Dedifferentiated amniotic fluid mesenchymal stem cell (primary cell): ENCODE measurements around the gene LRRC53.
A peak's percentile ranks its signal among the peaks of the same experiment; 100 is the strongest.

Experiments used
- DNase-seq: peaks from one replicate; pipeline ENCODE4 v3.0.0-alpha.2; 2016; ENCODE audit errors: extremely low spot score

The LRRC53 gene, protein sequence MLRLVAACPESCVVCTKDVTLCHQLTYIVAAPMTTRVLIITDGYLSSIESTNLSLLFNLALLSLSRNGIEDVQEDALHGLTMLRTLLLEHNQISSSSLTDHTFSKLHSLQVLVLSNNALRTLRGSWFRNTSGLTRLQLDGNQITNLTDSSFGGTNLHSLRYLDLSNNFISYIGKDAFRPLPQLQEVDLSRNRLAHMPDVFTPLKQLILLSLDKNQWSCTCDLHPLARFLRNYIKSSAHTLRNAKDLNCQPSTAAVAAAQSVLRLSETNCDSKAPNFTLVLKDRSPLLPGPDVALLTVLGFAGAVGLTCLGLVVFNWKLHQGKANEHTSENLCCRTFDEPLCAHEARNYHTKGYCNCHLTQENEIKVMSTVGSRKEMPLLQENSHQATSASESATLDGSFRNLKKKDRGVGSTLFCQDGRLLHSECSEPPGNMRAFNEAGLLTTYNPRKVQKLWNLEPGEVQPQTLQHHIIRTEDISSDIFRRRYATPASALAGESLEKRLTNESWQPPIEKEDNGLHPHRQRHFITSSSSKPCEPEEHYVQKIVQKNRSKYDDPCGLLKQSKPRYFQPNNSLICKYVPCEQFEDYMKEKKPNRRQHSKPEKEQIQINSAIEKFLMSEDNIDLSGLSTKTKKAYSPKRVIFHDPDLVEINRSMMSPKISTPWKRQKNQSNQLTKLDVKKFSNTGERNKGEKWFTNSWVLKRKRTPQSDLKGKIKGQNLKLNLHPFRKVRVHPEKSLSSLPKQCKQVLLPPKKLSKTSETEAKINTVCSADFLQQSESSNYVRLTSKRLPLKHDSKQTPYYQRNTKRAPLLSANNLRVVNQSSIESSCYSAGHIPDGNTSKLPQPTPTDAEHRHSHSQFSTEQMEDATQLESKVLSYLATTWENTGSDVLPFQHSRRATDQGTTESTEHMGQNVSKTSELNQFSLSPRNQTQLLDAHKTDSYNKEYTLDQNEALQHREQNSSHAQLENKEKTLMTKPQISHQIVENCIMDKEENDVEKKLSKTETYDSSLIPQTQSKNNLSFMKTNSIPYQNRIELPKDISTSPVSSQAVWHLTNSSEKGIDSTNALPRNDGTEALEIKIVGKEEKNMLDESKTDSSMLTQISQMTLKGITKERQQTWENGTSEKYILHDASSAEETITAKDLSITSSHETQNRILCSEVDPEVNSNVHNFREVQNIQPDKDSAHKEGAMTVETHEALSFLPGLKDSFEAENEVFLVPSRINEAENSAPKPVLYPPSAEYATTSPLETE

DNA sequence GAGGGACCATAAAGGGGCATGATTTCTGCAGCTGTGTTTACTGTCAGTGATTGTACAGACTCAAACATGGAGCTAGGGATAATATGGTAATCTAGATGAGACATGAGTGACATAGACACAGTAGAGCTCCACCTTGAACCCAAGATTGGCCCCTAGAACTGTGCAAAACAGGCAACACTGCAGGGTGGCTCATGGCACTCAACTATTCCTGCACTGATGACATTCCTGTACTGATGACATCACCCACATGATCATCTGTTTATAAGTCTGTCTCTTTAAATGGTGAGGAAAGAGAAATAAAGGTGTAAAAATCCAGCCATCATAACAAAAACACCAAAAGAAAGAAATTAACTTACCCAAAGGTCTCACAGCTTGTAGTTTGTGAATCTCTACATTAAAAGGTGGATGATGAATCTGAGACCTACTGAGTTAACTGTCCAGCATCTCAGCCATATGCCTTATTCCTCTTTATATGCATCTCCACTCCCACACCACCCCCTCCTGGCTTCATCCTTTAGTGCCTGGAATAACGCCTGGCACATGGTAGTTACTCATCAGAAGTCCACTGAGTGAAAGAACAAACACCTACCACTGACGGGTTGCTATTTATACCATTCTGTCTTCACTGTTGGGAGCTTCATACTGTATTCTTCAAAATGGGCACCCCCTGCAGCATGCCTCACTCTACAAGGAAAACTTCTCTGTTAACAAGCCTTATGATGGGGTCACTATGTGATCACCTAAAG lies at the start of gene LRRC53:
Gene LRRC53 (minus strand): TSS at position 442 of the 746 bp plus-strand sequence. CDS start 29,262 bp downstream, outside the sequence.
- no peak for DNase-seq

DNA sequence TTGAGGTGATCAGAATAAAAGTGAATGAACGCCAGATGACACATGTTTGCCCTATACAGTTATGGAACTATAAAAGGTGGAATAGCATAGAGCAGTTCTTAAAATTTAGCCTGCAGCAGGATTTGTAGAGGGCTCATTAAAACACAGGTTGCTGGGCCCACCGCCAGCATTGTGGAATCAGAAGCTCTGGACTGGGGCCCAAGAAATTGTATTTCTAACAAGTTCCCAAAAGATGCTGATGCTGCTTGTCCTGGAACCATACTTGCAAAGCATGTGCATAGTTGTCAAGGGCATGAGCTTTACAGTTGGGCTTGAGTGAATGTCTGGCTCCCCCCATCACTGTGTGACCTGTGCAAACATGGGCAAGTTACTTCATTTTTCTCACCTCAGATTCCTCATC lies 37.5 kb upstream of the LRRC53 start:
- no peak for DNase-seq

DNA sequence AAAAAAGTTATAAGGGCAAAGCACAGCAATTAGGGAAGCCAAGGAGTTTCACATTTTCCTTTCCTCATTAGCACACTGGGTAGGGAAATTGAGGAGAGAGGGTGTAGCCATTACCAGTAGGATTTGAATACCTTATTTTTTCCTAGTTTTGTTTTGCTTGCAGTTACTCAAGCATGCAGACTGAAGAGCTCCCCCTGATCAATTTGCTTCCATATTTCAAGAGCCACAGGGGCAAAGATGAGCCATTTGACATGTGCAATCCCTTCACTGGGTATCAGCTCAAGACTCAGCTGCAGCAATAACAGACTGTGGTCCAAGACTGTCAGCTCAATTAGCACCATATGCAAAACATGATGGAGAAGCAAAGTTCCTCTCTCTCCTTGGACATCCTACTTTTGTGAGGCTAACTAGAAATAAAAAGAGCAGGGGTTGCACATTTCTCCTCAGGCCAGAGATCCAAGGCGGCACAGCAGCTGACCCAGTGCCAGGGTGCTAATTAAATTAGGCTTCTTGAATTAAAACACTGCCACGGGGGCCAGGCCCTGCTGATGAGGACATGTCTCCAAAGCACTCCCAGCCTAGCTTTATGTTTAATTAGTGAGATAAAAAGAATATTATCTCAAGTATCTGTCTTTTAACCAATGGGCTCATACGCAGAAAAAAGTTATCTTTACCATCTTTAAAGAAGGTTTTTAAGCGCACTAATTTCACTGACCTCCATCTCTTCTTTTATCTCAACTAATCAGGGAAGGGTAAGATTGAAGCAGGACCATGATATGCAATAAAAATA lies 36.7 kb upstream of the LRRC53 start:
- DNase-seq = no peak

DNA sequence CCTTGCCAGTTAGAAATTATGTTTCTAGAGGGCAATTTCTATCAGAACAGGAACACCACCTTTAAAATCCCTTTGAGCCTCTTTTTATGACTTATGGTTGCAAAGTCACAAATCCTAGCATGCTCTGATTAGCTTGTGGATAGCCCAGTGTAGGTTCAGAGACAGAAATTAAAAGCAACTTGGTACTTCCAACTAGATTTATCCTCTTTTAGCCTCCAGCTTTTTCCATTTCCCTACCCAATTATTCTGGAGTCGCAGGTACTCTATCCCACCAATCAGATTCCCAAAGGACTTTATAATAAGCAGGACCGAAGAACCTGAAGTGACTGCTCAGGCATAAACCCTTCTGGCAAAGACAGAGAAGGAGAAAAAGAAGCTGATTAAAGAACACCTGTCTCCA lies 33.4 kb upstream of the LRRC53 start:
- DNase-seq = no peak

DNA sequence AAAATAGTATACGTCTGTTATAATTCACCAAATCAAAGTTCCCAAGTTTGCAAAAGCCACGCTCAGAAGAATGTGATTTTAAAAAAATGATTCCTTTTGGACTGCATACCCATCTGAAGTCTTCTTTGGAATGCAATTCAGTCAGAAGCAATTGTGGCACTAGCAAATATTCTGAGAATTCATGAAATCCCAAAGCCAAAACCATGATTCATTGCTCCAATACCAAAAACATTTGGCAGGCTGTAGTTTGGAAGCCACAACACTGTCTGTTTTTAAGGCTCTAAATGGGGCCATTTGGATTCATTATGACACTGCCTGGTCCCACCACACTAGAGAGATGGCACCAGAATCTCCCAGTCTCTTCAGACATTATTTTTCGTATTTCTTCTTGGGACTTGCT lies 21.8 kb upstream of the LRRC53 start:
- DNase-seq = peak; percentile 35

DNA sequence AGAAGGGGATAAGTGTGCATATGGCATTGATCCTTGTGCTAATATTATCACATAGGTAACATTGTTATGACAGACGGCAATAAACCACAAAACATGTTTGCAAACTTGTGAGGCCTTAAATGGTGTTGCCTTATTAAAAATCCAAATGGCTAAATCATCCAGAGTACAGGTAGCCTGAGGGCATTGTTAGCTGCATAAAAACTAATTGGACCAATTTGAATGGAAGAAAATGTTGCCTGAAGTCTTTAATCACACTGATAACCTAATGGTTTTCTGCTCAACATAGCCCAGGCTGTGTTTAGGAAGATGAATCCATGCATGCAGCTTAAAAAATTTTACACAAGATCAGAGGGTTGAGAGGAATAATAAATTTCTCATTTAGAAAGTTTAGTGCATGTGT lies 19.4 kb upstream of the LRRC53 start:
- DNase-seq = no peak

DNA sequence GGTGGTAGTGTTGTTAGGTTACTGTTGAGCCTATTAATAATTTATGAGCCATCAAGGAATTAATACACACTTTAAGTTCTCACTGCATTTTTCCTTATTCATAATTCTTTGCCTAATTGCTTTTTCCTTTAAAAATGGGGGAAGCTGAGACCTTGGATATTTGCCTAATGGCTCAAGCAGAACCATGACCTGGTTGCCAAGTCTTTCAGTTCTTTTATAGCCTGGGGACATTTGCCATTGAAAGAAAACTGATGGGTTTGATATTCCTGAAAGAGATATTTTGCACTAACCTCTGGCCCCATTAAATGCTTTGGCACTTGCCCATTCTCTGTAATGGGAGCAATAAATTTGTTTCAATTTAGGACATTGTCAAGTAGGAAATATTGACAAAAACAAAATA lies 18.5 kb upstream of the LRRC53 start:
- no peak for DNase-seq

DNA sequence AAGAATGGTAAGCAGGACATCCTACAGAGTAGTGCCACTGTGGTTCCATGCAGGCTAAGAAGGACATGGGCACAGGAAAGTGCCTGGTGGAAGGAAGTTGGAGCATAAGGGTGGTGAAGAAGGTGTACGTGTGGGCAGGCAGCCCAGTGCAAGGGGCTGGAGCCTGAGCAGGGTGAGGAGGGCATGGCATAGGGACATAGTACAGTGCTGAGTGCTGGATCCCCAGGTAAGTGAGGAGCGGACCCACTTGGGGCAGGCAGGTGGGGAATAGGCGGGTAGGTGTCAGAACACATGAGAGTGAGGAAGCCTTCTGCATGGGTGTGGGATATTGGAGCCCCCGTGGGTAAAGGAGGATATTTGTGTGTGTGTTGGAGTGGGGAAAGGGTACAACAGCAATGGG lies 15.7 kb upstream of the LRRC53 start:
- no peak for DNase-seq

DNA sequence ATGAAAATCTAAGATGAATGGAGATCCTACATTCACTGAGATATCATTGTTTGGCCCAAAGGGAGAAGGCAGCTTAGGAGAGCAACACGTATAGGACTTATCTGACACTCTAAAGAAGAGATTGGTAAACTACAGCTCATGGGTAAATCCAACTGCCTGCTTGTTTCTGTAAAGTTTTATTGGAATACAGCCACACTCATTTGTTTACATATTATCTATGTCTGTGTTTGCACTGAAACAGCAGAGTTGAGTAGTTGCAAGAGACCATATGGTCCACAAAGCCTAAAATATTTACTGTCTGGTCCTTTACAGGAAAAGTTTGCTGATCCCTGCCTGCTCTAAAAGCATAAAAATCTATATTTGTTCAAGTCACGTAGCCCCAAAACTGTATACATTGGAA lies 14.3 kb upstream of the LRRC53 start:
- DNase-seq = no peak

DNA sequence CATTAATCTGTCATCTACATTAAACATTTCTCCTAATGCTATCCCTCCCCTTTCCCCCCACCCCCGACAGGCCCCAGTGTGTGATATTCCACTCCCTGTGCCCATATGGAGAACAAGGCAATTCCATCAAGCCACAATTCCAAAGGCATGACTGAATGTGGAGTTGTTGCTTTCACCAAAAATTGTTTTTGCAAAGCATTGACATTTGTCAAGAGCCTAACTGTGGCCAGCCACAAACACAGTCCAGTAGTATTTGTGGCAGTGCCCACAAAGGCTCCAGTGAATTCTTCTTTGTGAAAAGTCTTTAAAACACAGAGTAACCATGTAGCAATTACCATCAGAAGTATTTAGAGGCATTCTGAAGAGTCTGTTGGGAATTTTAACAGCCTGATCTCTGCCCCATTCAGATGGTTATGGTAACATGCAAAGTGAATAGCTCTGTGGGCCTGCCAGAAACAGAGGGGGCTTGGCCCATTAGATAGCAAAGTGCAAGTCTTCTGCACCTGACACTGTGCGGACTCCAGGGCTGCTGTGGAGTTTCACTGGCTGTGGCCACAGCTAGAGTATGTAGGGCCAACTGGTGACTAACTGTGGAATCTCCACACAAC lies 11.6 kb upstream of the LRRC53 start:
- DNase-seq = no peak

DNA sequence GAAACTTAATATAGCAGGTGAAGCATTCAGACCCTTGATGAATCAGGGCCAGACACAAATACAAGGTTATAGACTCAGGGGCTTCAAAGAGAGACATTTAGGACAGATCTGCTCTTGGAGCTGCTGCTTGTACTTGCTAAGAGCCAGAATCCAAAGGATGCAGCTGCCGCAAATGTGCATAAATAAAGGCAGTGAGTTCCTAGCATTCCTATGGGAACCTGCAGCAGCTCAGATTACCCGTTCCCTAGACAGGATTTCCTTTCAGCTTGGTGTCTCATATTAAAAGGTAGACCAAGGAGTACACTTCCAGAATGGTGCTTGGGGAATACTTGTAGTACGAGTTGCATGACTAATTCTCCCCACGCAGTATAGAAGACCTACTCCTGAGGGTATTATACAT lies 9.7 kb upstream of the LRRC53 start:
- no peak for DNase-seq

DNA sequence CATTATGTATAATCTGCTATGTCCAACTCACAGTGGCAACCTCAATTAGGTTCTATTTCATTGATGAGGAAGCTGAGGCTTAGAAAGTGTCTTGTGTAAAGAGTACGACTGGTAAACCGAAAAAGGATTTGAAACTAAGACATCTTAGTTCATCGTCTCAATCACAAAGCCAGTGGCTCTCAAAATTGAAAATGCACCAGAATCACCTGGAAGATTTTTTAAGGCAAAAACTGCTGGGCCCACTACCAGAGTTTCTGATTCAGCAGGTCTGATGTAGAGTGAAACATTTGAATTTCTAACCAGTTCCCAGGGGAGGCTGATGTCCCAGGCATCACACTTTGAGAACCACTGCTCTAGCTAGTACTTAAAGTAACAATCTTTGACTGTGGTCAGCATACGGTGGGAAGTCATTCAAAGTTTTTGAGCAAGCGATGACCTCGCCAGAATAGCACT lies 5.2 kb upstream of the LRRC53 start:
- DNase-seq = no peak

DNA sequence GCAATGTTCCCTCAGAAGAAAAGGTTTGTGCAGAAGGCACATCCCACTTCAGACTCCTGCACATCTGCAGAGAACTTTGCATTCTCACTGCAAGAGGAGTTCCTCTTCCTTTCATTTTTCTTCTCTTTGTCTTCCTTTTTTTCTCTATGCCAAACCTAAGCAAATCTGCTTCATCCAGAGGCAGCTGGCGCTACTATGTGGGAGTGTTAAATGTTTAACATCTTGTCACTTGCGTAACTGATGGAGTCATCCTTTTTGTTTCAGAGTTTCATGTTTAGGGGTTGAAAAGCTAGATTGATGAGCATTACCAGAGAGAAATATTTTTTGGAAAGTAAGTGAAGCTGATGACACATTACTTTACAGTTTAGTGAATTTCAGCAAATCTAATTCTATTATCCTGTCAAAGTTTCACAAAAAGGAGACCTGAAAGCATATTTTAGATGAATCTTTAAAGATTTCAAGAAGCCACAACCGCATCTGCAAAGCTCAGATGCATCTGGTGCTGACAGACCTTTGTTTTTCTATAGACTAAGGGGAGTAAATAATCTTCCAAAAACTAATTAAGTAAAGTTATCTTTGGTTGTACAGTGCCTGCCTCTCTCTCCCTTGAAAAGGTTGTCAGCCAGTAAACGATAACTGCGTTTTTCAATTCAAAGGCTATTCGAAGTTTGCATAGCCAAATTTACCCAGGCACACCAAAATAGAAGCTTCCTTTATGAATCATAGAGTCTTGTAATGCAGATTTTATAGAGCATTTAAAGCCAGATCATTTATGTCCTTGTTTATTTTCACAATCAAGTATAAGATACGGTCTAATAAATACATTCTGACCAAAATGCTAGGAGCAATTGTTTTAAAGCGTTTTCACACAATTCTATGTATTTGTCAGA lies 1.2 kb upstream of the LRRC53 start:
- DNase-seq = no peak

DNA sequence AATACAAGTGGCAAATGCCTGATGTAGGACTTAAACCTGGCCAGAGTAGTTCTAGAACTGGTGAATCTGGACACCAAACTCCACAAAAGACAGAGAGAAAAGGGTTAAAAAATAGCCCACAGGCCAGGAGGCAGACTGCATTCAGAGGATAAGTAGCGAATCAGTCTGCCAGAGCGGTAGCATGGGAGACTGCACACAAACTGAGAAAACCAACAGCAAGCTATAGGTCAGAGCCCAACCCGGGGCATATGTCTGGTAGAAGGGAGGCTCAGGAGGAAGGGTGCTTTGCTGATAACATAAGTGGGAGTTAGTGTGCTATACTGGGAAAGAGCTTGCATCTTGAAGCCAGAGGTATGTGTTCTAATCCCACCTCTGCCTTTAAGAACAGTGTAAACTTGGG lies 4.0 kb downstream of the LRRC53 start:
- DNase-seq = no peak

DNA sequence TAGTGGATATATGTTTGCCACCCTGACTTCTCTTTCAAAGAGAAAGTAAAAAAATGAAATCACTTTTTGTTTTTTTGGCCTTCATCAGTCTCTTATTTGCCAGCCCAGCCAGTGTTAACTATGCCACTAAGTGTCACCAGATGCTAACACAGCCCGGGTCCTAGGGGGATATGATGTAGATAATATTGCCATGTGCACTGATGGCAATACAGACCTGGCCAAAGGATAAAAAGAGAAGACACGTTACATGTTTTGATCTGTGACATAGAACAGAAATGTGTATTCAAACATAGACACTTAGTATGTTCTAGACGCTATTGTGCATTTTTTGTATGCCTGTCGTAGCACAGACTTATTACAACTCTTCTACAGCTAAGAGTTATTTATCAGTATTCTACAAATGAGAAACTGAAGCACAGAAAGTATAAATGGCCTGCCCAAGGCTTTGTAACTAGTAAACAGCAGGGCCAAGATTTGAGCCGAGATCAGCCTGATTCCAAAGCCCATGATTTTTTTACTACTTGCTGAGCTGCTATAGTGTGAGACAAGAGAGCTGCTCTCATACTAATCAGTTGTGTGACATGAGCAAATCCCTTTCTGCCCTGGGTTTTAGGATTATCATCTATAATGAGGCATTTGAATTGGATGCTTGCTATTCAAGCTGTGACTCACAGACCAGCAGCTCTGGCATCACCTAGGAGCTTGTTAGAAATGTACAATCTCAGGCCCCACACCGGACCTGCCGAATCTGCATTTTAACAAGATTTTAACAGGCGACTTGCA lies 6.3 kb downstream of the LRRC53 start:
- DNase-seq = no peak

DNA sequence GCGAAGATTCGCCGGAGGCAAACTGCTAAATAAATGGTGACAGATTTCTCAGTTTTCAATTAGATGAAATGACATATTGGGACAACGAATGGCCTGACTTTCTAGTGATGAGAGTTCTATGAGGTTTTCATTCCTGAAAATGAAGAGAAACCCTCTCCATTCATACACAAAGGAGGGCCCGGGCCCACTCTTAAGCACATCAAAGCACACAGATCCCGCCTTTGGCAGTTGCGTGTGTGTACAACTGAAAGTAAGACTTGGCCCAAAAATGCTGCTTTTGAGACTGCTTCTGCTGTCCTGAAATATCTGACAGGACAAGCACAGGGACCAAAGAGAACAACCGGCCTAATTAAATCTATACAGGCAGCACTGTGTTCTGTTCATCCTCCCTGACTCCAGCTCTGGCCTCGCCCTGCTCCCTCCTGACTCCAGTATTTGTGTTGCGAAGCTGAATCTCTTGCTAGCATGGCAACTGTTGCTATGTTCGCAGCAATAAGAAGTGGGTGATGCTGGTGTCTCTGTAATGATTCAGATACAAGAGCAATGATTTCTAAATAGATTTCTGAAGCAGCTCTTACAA lies 7.4 kb downstream of the LRRC53 start:
- no peak for DNase-seq

DNA sequence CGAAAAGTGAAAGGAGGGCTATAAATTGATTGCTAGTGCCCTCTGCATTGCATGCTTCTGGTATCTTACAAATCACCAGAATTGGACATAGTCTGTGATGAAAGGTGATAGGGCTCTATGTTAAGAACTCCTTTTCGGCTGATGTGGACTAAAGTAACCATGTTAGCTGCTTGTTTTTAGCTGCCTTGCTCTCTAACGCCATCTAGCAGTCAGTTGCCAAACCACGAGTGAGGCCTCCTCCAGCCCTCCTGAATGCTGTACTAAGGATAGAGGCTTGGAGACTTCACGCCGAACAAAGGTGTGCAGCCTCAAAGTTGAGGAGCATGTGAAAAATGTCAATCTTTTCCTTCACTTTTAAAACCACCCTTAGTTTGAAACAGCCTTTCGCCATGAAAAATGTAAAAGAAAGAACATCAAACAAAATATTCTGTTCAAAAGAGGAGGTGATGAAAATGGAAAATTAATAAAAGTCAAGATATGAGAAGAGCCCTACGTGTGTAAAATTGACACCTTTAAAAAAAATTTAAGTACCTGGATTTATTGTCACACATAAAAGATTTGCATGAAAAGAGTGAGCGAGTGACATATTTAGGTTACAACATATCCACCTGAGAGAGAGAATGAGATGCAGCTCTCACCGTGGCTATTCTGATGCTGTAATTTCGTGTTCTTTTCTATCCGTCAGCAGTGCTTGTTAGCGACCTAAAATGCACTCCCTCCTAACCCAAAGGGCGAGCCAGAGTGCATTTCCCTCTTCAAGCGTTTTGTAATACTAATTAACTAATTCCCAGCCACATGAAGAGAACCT lies 8.1 kb downstream of the LRRC53 start:
- peak; percentile 43 for DNase-seq
